BE2C (cell line): ENCODE data around the gene OR4C3. TPM values are rescaled to one million over a fixed set of nuclear protein-coding genes. Genes with fewer than 3 reads are reported as not detected.
"Not testable (repeated sequence)": the region's sequence is repeated elsewhere in the genome, so short reads cannot be mapped to it uniquely, and the experiment has no call there.

Experiments used
- DNase-seq: peaks from one replicate; pipeline ENCODE4 v3.0.0-alpha.2; 2020
- H3K27me3 ChIP-seq: fragments of 250-450 bp; sonication (Bioruptor Pico); 2 replicates; pipeline ENCODE4 v1.5.1; 2020; ENCODE audit warnings: mild to moderate bottlenecking
- H3K36me3 ChIP-seq: fragments of 250-450 bp; sonication (Bioruptor Pico); 2 replicates; pipeline ENCODE4 v1.5.1; 2020; ENCODE audit warnings: mild to moderate bottlenecking
- H3K4me1 ChIP-seq: fragments of 250-450 bp; sonication (Bioruptor Pico); 2 replicates; pipeline ENCODE4 v1.5.1; 2020
- H3K4me3 ChIP-seq: 2 replicates; pipeline ENCODE4 v1.5.1; 2011; ENCODE audit warnings: low read depth, low read length
- H3K9me3 ChIP-seq: fragments of 250-450 bp; sonication (Bioruptor Pico); 2 replicates; pipeline ENCODE4 v1.5.1; 2020
- polyA plus RNA-seq: library from polyadenylated mRNA; unstranded; fragments of >200 nt; gene quantifications from one replicate; pipeline ENCODE4 v1.2.1, GENCODE V29; 2012; ENCODE audit warnings: low read depth, missing spikeins; ENCODE audit not compliant: insufficient read length, insufficient read depth
- TF ChIP-seq, protein P1 (sequence below): IDR thresholded peaks from 2 replicates; pipeline ENCODE4 v1.5.1; 2012; ENCODE audit warnings: mild to moderate bottlenecking, low read depth, low read length

OR4C3 gene
- not detected for polyA plus RNA-seq

DNA sequence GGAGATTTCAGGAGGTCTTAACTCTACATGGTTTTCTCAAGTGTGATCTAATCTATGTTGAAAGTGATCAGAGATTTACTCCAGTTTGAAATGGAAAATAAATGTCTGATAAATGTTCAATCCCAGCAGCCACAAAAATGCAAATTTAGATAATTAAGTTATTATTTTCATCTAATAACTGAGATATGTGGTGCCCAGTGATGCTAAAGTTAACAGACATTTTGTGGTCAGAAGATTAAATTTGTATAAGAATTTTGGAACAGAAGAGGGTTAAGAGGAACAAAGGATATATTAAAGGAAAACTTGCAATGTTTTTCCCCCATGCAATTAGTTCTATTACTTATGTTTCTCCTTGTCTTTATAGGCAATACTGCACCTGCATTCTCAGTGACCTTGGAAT, at the start of gene OR4C3:
Gene OR4C3, plus strand, starts transcription at position 301 of the 400 bp plus-strand sequence. CDS start 102 bp downstream, outside the sequence.
- DNase-seq, H3K27me3 ChIP-seq, H3K36me3 ChIP-seq, H3K4me3 ChIP-seq, H3K4me1 ChIP-seq, H3K9me3 ChIP-seq: not testable (repeated sequence)

DNA sequence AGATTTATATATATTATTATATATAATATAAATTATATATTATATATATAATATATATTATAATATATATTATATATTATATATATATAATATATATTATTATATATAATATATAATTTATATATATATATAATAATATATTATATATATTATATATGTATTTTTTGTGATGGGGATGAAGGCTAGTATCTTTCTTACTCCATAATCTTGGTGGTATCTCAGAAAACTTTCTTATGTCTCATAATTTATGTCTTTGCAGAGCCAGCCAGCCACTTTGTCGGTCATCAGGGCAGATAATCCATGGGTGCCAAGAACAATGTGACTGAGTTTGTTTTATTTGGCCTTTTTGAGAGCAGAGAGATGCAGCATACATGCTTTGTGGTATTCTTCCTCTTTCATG, 18.8 kb upstream of the OR4C3 start, which contains the start of gene OR4S1:
Gene OR4S1, plus strand, starts transcription at position 301 of the 400 bp plus-strand sequence. Its CDS starts 0 bp downstream, at position 301.
- H3K27me3 ChIP-seq, result no peaks in the 10 kb centered on the region
- H3K4me3 ChIP-seq, result no peak within 1 kb of the TSS
- TF ChIP-seq, protein P1, sequence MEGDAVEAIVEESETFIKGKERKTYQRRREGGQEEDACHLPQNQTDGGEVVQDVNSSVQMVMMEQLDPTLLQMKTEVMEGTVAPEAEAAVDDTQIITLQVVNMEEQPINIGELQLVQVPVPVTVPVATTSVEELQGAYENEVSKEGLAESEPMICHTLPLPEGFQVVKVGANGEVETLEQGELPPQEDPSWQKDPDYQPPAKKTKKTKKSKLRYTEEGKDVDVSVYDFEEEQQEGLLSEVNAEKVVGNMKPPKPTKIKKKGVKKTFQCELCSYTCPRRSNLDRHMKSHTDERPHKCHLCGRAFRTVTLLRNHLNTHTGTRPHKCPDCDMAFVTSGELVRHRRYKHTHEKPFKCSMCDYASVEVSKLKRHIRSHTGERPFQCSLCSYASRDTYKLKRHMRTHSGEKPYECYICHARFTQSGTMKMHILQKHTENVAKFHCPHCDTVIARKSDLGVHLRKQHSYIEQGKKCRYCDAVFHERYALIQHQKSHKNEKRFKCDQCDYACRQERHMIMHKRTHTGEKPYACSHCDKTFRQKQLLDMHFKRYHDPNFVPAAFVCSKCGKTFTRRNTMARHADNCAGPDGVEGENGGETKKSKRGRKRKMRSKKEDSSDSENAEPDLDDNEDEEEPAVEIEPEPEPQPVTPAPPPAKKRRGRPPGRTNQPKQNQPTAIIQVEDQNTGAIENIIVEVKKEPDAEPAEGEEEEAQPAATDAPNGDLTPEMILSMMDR, result no peak
- DNase-seq, result no peak
- H3K36me3 ChIP-seq, result no peaks in the 10 kb centered on the region
- H3K4me1 ChIP-seq, result no peaks in the 10 kb centered on the region
- no peaks in the 10 kb centered on the region for H3K9me3 ChIP-seq

DNA sequence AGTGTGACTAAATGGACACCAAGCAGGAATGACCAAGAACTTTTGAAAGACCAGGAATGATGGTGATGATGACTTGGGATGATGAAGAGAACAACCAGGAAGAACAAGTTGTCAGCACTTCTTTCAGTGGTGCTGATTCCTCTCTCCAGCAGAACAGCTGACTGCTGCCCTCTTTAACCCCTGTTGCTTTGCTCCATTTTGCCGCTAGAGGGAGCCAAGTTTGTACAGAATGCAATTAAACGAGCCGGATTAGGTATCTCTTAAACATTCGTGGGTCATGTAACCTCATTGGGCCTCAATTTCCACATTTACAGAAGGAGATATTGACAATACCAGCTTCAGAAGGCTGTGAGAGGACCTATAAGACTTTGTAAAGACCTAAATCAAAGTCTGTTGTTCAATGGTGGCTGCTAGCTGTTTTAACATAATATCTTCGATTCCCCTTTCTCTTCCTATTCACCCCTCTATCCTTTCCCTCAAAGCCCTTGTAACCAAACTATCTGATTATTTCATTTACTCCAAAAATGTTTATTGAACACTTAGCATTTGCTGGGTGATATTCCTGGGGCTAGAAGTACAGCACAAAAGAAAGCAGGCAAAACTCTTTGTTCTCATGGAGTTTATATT, 16.8 kb upstream of the OR4C3 start:
- Histone ChIP-seq H3K27me3 (no peaks in the 10 kb centered on the region), H3K36me3 (no peaks in the 10 kb centered on the region), H3K9me3 (no peaks in the 10 kb centered on the region), H3K4me3 (no peak overlapping the region), H3K4me1 (no peaks in the 10 kb centered on the region)
- TF ChIP-seq, protein P1, result peak; percentile 76
- peak; percentile 42 for DNase-seq

DNA sequence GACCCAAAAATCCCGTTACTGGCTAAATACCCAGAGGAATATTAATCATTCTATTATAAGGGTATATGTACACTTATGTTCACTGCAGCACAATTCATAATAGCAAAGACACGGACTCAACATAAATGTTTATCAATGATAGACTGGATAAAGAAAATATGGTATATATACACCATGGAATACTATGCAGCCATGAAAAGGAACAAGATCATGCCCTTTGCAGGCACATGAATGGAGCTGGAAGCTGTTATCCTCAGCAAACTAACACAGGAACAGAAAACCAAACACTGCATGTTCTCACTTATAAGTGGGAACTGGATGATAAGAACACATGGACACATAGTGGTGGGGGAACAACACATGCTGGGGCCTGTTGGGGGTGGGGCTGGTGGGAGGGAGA, 11.1 kb upstream of the OR4C3 start:
- not testable (repeated sequence) for H3K36me3 ChIP-seq, H3K4me1 ChIP-seq, H3K27me3 ChIP-seq, H3K4me3 ChIP-seq, H3K9me3 ChIP-seq, DNase-seq

DNA sequence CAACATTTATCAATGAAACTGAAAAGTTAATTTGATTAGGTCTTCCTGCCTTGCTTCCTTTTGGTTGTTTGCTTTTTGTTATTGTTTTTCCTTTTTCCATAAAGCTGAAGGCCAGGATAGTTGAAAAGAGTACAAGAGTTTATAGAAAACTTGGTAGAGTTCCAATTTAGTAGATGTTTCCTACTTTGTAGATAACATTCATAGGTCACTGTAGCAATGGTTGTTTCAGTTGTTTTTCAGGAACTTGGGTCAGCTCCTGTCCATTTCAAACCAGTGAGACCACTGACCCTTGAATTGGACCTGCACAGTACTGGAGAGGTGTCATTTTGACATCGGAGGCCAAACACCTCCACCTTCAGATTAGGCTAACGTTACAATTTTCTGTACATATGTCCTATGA, 4.9 kb upstream of the OR4C3 start:
- not testable (repeated sequence) for H3K9me3 ChIP-seq, H3K36me3 ChIP-seq, H3K27me3 ChIP-seq, H3K4me1 ChIP-seq, DNase-seq, H3K4me3 ChIP-seq

DNA sequence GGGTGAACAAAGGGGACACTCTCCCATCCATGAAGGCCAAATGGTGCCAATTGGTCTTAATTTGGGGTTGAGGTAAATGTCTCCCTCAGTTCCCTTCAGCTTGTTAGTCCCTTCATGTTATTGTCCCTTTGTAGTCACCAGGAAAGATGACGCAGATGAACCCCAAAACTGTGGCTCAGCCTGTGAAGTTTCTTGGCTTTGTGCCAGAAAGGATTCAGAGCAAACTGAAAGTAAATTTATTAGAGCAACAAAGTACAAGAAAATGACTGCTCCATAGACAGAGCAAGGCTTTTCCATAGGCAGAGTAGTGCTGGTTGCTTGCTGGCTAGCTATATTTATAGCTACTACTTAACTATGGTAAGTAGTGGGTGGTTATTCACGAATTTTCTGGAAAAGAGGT, 16.7 kb downstream of the OR4C3 start:
- DNase-seq, result no peak
- TF ChIP-seq, protein P1, result no peak
- Histone ChIP-seq H3K9me3 (no peaks in the 10 kb centered on the region), H3K36me3 (no peaks in the 10 kb centered on the region), H3K4me1 (no peaks in the 10 kb centered on the region), H3K4me3 (no peak overlapping the region), H3K27me3 (no peaks in the 10 kb centered on the region)

DNA sequence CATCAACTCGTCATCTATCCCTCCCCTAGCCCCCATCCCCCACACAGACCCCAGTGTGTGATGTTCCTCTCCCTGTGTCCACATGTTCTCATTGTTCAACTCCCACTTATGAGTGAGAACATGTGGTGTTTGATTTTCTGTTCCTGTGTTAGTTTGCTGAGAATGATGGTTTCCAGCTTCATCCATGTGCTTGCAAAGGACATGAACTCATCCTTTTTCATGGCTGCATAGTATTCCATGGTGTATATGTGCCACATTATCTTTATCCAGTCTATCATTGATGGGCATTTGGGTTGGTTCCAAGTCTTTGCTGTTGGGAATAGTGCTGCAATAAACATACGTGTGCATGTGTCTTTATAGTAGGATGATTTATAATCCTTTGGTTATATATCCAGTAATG, 17.8 kb downstream of the OR4C3 start:
- not testable (repeated sequence) for H3K4me1 ChIP-seq, H3K36me3 ChIP-seq, H3K9me3 ChIP-seq, H3K27me3 ChIP-seq, DNase-seq, H3K4me3 ChIP-seq

DNA sequence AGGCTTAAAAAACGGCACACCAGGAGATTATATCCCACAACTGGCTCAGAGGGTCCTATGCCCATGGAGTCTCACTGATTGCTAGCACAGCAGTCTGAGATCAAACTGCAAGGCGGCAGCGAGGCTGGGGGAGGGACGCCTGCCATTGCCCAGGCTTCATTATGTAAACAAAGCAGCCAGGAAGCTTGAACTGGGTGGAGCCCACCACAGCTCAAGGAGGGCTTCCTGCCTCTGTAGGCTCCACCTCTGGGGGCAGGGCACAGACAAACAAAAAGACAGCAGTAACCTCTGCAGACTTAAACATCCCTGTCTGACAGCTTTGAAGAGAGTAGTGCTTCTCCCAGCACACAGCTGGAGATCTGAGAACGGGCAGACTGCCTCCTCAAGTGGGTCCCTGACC, 21.6 kb downstream of the OR4C3 start:
- not testable (repeated sequence) for H3K4me1 ChIP-seq, DNase-seq, H3K9me3 ChIP-seq, H3K27me3 ChIP-seq, H3K4me3 ChIP-seq, H3K36me3 ChIP-seq

DNA sequence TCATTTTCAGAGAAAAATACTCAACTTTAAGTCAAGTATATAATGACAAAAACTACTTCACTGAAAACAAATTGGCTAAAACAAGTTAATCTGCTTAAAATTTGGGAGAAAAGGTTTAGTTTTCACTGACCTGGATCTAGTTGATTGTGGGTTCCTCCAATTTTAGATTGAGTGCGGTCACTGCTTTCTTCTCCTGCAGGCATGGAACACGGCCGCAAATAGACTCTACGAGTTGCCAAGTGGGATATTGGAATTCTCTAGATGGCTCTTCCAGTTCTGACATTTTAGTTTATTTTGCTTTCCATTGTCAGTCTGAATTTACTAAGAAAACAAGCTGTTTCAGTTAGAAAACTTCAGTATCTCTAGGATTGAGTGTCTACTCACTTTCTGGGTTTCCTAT, 29.3 kb downstream of the OR4C3 start:
- Histone ChIP-seq H3K9me3 (no peaks in the 10 kb centered on the region), H3K36me3 (no peaks in the 10 kb centered on the region), H3K27me3 (no peaks in the 10 kb centered on the region), H3K4me3 (no peak overlapping the region), H3K4me1 (no peaks in the 10 kb centered on the region)
- TF ChIP-seq, protein P1, result no peak
- no peak for DNase-seq
